ENCODE results near the gene FOXO3.

- TF ChIP-seq, protein P1, sequence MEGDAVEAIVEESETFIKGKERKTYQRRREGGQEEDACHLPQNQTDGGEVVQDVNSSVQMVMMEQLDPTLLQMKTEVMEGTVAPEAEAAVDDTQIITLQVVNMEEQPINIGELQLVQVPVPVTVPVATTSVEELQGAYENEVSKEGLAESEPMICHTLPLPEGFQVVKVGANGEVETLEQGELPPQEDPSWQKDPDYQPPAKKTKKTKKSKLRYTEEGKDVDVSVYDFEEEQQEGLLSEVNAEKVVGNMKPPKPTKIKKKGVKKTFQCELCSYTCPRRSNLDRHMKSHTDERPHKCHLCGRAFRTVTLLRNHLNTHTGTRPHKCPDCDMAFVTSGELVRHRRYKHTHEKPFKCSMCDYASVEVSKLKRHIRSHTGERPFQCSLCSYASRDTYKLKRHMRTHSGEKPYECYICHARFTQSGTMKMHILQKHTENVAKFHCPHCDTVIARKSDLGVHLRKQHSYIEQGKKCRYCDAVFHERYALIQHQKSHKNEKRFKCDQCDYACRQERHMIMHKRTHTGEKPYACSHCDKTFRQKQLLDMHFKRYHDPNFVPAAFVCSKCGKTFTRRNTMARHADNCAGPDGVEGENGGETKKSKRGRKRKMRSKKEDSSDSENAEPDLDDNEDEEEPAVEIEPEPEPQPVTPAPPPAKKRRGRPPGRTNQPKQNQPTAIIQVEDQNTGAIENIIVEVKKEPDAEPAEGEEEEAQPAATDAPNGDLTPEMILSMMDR (IDR thresholded peaks at IDR 0.05): no peak
- TF ChIP-seq POLR2A (IDR thresholded peaks at IDR 0.05): no peak
These were observed 95.3 kb downstream of the FOXO3 start for GRCh38 chr6:108655806-108656651.
